Activated T-cell treated with anti-CD3 and anti-CD28 coated beads, Interleukin-2, amount 50 U/mL, for 24 hours (primary cell): ENCODE results near the gene AIMP2.
A peak's percentile ranks its signal among the peaks of the same experiment; 100 is the strongest.
"Not testable (repeated sequence)": the region's sequence is repeated elsewhere in the genome, so short reads cannot be mapped to it uniquely, and the experiment has no call there.

Experiments used
- DNase-seq: peaks from one replicate; pipeline ENCODE4 v3.0.0-alpha.2; 2020
- H3K27ac Mint-ChIP-seq: 2 replicates; pipeline ENCODE4 v1.8.0; 2020; ENCODE audit warnings: mild to moderate bottlenecking, mixed read lengths
- H3K27me3 Mint-ChIP-seq: 2 replicates; pipeline ENCODE4 v1.8.0; 2020; ENCODE audit warnings: mixed read lengths
- H3K36me3 Mint-ChIP-seq: 2 replicates; pipeline ENCODE4 v1.8.0; 2020; ENCODE audit warnings: low read depth, mixed read lengths
- H3K4me1 Mint-ChIP-seq: 2 replicates; pipeline ENCODE4 v1.8.0; 2020; ENCODE audit warnings: low read depth, mixed read lengths
- H3K4me3 Mint-ChIP-seq: 2 replicates; pipeline ENCODE4 v1.8.0; 2020; ENCODE audit warnings: mild to moderate bottlenecking, moderate library complexity, mixed read lengths
- H3K9me3 Mint-ChIP-seq: 2 replicates; pipeline ENCODE4 v1.8.0; 2020; ENCODE audit warnings: mixed read lengths

The AIMP2 gene

GRCh38 chr7:6008668-6009611 is at the start of gene AIMP2, which contains the start of gene PMS2:
AIMP2 (plus strand) TSS chr7:6009272; CDS start chr7:6009364, 92 bp downstream.
PMS2 (minus strand) TSS chr7:6009049; CDS start chr7:6009019, 30 bp downstream.
- peak; percentile 97 for DNase-seq
- H3K36me3 Mint-ChIP-seq: peaks cover 63% of the 10 kb centered on the region
- no peaks in the 10 kb centered on the region for H3K27me3 Mint-ChIP-seq
- peak within 1 kb of the TSS; percentile 97 for H3K27ac Mint-ChIP-seq
- H3K9me3 Mint-ChIP-seq: no peaks in the 10 kb centered on the region
- H3K4me1 Mint-ChIP-seq: peaks cover 47% of the 10 kb centered on the region
- peak within 1 kb of the TSS; percentile 90 for H3K4me3 Mint-ChIP-seq

GRCh38 chr7:5963205-5963604 is 45.9 kb upstream of the AIMP2 start:
- H3K9me3 Mint-ChIP-seq, H3K4me1 Mint-ChIP-seq, H3K27me3 Mint-ChIP-seq: not testable (repeated sequence)

GRCh38 chr7:5963810-5964209 is 45.3 kb upstream of the AIMP2 start:
- H3K27ac Mint-ChIP-seq, H3K36me3 Mint-ChIP-seq, H3K4me1 Mint-ChIP-seq, H3K9me3 Mint-ChIP-seq, H3K27me3 Mint-ChIP-seq, DNase-seq, H3K4me3 Mint-ChIP-seq: not testable (repeated sequence)

More at GRCh38 chr7:5963205-5963604, 45.9 kb upstream of the AIMP2 start:
- not testable (repeated sequence) for H3K27ac Mint-ChIP-seq, H3K36me3 Mint-ChIP-seq, DNase-seq, H3K4me3 Mint-ChIP-seq

GRCh38 chr7:5970347-5970911 is 38.6 kb upstream of the AIMP2 start, which contains the start of gene RSPH10B:
RSPH10B (minus strand) TSS chr7:5970689; CDS start chr7:5967116, 3,573 bp downstream.
- not testable (repeated sequence) for DNase-seq, H3K27ac Mint-ChIP-seq, H3K36me3 Mint-ChIP-seq, H3K27me3 Mint-ChIP-seq, H3K4me1 Mint-ChIP-seq, H3K4me3 Mint-ChIP-seq, H3K9me3 Mint-ChIP-seq

- H3K4me3 Mint-ChIP-seq: not testable (repeated sequence)
Observed at GRCh38 chr7:5973580-5973979, 35.5 kb upstream of the AIMP2 start.

GRCh38 chr7:5979680-5980314 is 29.3 kb upstream of the AIMP2 start:
- peaks cover 31% of the 10 kb centered on the region for H3K36me3 Mint-ChIP-seq
- not testable (repeated sequence) for H3K27ac Mint-ChIP-seq, DNase-seq, H3K4me3 Mint-ChIP-seq, H3K9me3 Mint-ChIP-seq, H3K4me1 Mint-ChIP-seq, H3K27me3 Mint-ChIP-seq

More at GRCh38 chr7:5973580-5973979, 35.5 kb upstream of the AIMP2 start:
- not testable (repeated sequence) for H3K27ac Mint-ChIP-seq, DNase-seq, H3K4me1 Mint-ChIP-seq, H3K9me3 Mint-ChIP-seq, H3K36me3 Mint-ChIP-seq, H3K27me3 Mint-ChIP-seq

GRCh38 chr7:5987061-5987460 is 22.0 kb upstream of the AIMP2 start:
- not testable (repeated sequence) for H3K4me1 Mint-ChIP-seq, DNase-seq, H3K9me3 Mint-ChIP-seq, H3K27ac Mint-ChIP-seq, H3K27me3 Mint-ChIP-seq, H3K4me3 Mint-ChIP-seq
- peaks cover 64% of the 10 kb centered on the region for H3K36me3 Mint-ChIP-seq

GRCh38 chr7:5997210-5997808 is 11.8 kb upstream of the AIMP2 start:
- Mint-ChIP-seq H3K9me3 (no peaks in the 10 kb centered on the region), H3K27ac (peak overlapping the region; percentile 29), H3K4me1 (no peaks in the 10 kb centered on the region), H3K36me3 (peaks cover 82% of the 10 kb centered on the region), H3K27me3 (no peaks in the 10 kb centered on the region), H3K4me3 (no peak overlapping the region)
- no peak for DNase-seq

GRCh38 chr7:6007386-6007785 is 1.7 kb upstream of the AIMP2 start:
- Mint-ChIP-seq H3K27me3 (no peaks in the 10 kb centered on the region), H3K4me3 (peak overlapping the region; percentile 90), H3K36me3 (peaks cover 58% of the 10 kb centered on the region), H3K4me1 (peaks cover 38% of the 10 kb centered on the region), H3K9me3 (no peaks in the 10 kb centered on the region), H3K27ac (peak overlapping the region; percentile 1)
- no peak for DNase-seq

- Mint-ChIP-seq H3K27ac (peak overlapping the region; percentile 50), H3K36me3 (peaks cover 61% of the 10 kb centered on the region), H3K4me3 (peak overlapping the region; percentile 90), H3K4me1 (peaks cover 45% of the 10 kb centered on the region)
- not testable (repeated sequence) for H3K27me3 Mint-ChIP-seq, H3K9me3 Mint-ChIP-seq, DNase-seq
Observed at GRCh38 chr7:6007835-6008590, 1.1 kb upstream of the AIMP2 start.

GRCh38 chr7:6010370-6010769 is 1.3 kb downstream of the AIMP2 start:
- H3K27me3 Mint-ChIP-seq, DNase-seq, H3K9me3 Mint-ChIP-seq: not testable (repeated sequence)
- Mint-ChIP-seq H3K36me3 (peaks cover 67% of the 10 kb centered on the region), H3K4me3 (peak overlapping the region; percentile 90), H3K4me1 (peaks cover 51% of the 10 kb centered on the region), H3K27ac (peak overlapping the region; percentile 92)

- H3K4me1 Mint-ChIP-seq: peaks cover 57% of the 10 kb centered on the region
- no peak for DNase-seq
- H3K9me3 Mint-ChIP-seq: no peaks in the 10 kb centered on the region
- H3K36me3 Mint-ChIP-seq: peaks cover 73% of the 10 kb centered on the region
- H3K27me3 Mint-ChIP-seq: no peaks in the 10 kb centered on the region
- peak overlapping the region; percentile 90 for H3K4me3 Mint-ChIP-seq
- peak overlapping the region; percentile 92 for H3K27ac Mint-ChIP-seq
Observed at GRCh38 chr7:6011541-6011940, 2.5 kb downstream of the AIMP2 start.

GRCh38 chr7:6012355-6013104 is 3.5 kb downstream of the AIMP2 start:
- no peaks in the 10 kb centered on the region for H3K9me3 Mint-ChIP-seq
- H3K27me3 Mint-ChIP-seq: no peaks in the 10 kb centered on the region
- peaks cover 83% of the 10 kb centered on the region for H3K36me3 Mint-ChIP-seq
- no peak overlapping the region for H3K4me3 Mint-ChIP-seq
- peaks cover 51% of the 10 kb centered on the region for H3K4me1 Mint-ChIP-seq
- DNase-seq: no peak
- H3K27ac Mint-ChIP-seq: peak overlapping the region; percentile 92
